ENCODE results near the gene CFAP299. TPM values are rescaled to one million over a fixed set of nuclear protein-coding genes. Genes with fewer than 3 reads are reported as not detected.

The CFAP299 gene
- total and polyA plus RNA-seq, 9 of the 15 experiments (the other 6 are each of a cell fraction or from before 2014, with no cell fraction given), result 0.09 to 3.0 (median 0.76) TPM

GRCh38 chr4:80585542-80585941 lies 250.0 kb downstream of the CFAP299 start (continued):
- TF ChIP-seq PRDM10 (IDR thresholded peaks at IDR 0.05; ENCODE audit: partially characterized antibody), result no peak
- no peak for TF ChIP-seq ZNF639 (CRISPR knock-in tag; conservative IDR thresholded peaks at IDR 0.05 in 1 of 2, IDR thresholded peaks at IDR 0.05 in 1 of 2)
- TF ChIP-seq PPARD (CRISPR knock-in tag; IDR thresholded peaks at IDR 0.05), result no peak
- TF ChIP-seq DACH1 (IDR thresholded peaks at IDR 0.05; ENCODE audit: partially characterized antibody), result no peak
- TF ChIP-seq KDM5B (IDR thresholded peaks at IDR 0.05; ENCODE audit: insufficient replicate concordance, low read depth, low read length), result no peak

- H4K20me1 ChIP-seq (replicated peaks; ENCODE audit: control insufficient read depth, insufficient read depth, low read length), result no peaks in the 10 kb centered on the region
- no peak overlapping the region for H3K27ac ChIP-seq (ENCODE audit: extremely low read depth, low read depth, low read length)
- intact Hi-C loops (cut with micrococcal nuclease) (no loop called here), in situ Hi-C loops (cut with MboI) (no loop called here)
- no peak for ATAC-seq
- no peaks in the 10 kb centered on the region for H3K9me1 ChIP-seq (ENCODE audit: control insufficient read depth, insufficient read depth, low read length)
- CTCF ChIA-PET (ENCODE audit: low intra/inter-chr PET ratio), result no interaction called here
- BruUV-seq (replicated peaks), result no TSS peak
- no peaks in the 10 kb centered on the region for H3K36me3 ChIP-seq (ENCODE audit: control insufficient read depth, insufficient read depth, low read length)
- no peaks in the 10 kb centered on the region for H3K9me3 ChIP-seq (replicated peaks; ENCODE audit: control insufficient read depth, insufficient read depth, low read depth, low read length)
- no peaks in the 10 kb centered on the region for H3K79me2 ChIP-seq (ENCODE audit: control insufficient read depth, insufficient read depth, low read length)
- FAIRE-seq, result no peak
- 0% methylated on average over 2 of the region's 2 CpGs for WGBS (ENCODE audit: insufficient coverage, low coverage, missing lambda C conversion rate)
- no peak overlapping the region for H3K4me2 ChIP-seq (ENCODE audit: insufficient read depth, low read length)
- H3K27me3 ChIP-seq (ENCODE audit: control insufficient read depth in 2 of 2, insufficient read depth in 2 of 2, low read length in 2 of 2), result no peaks in the 10 kb centered on the region
- no peaks in the 10 kb centered on the region for H3K4me1 ChIP-seq (replicated peaks in 1 of 2; ENCODE audit: control insufficient read depth in 2 of 2, insufficient read depth in 2 of 2, low read length in 2 of 2)
- DNase-seq (ENCODE audit: extremely low read depth in 1 of 4, low spot score in 3 of 4), result no peak
- H2AFZ ChIP-seq (ENCODE audit: low read depth, low read length), result no peak overlapping the region
- H3K4me3 ChIP-seq, result no peak overlapping the region
- no peak overlapping the region for H3K9ac ChIP-seq (ENCODE audit: insufficient read depth in 1 of 2, low read depth in 2 of 2, low read length in 2 of 2)
- POLR2A ChIA-PET, result no interaction called here
- no peak for TF ChIP-seq CXXC5 (CRISPR knock-in tag; IDR thresholded peaks at IDR 0.05)
- TF ChIP-seq NR2F6 (CRISPR knock-in tag; IDR thresholded peaks at IDR 0.05), result no peak
- no peak for TF ChIP-seq ETS1 (conservative IDR thresholded peaks at IDR 0.05; ENCODE audit: control insufficient read depth, low read depth, low read length)
- no peak for TF ChIP-seq GTF2A2 (tag; IDR thresholded peaks at IDR 0.05)
- no peak for TF ChIP-seq PTRF (tag; IDR thresholded peaks at IDR 0.05)
- TF ChIP-seq GMEB1 (CRISPR knock-in tag; IDR thresholded peaks at IDR 0.05), result no peak
- TF ChIP-seq EWSR1 (IDR thresholded peaks at IDR 0.05; ENCODE audit: borderline replicate concordance, low read depth, partially characterized antibody), result no peak
- TF ChIP-seq ZNF717 (CRISPR knock-in tag; IDR thresholded peaks at IDR 0.05), result no peak
- no peak for TF ChIP-seq ZNF707 (CRISPR knock-in tag; conservative IDR thresholded peaks at IDR 0.05)
These were observed 251.2 kb downstream of the CFAP299 start for GRCh38 chr4:80586716-80587115.

Data from K562 (cell line).